Keratinocyte (primary cell): Measurements from ENCODE around the gene ZC3H4.

Source experiments
- EZH2 ChIP-seq: IDR thresholded peaks from one replicate; pipeline ENCODE4 v1.6.1; 2012; ENCODE audit warnings: inconsistent platforms, mild to moderate bottlenecking, low read length, moderate library complexity
- TF ChIP-seq, protein P1 (sequence below), 3 experiments: IDR thresholded peaks in 1 of 3; conservative IDR thresholded peaks in 1 of 3; optimal IDR thresholded peaks in 1 of 3; 2 replicates in 2 of 3; 3 replicates in 1 of 3; pipeline versions ENCODE3 to v1.5.1; 2011; ENCODE audit warnings: low read length in 3 of 3, mild to moderate bottlenecking in 3 of 3, moderate library complexity in 2 of 3, control low read depth in 1 of 3, inconsistent platforms in 1 of 3; ENCODE audit not compliant: insufficient read depth in 2 of 3; ENCODE audit errors: extremely low read depth in 1 of 3

DNA sequence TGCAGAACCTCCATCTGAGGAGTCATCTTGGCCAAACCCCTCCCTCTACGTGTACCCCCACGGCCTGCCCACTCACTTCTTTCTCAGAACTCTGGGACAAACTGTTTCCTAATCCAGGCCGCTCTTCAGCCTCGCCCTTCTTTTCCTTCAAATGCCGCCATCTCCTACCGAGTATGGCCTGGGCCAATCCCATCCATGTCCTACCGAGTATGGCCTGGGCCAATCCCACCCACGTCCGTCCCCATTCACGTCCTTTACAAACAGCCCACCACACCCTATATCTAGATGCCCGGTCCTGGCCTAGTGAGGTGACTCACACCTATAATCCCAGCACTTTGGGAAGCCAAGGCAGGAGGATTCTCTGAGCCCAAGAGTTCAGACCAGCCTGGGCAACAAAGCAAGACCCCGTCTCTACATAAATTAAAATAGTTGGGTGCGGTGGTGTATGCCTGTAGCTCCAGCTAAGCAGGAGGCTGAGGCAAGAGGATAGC, 66.3 kb downstream of the ZC3H4 start:
- TF ChIP-seq, protein P1, sequence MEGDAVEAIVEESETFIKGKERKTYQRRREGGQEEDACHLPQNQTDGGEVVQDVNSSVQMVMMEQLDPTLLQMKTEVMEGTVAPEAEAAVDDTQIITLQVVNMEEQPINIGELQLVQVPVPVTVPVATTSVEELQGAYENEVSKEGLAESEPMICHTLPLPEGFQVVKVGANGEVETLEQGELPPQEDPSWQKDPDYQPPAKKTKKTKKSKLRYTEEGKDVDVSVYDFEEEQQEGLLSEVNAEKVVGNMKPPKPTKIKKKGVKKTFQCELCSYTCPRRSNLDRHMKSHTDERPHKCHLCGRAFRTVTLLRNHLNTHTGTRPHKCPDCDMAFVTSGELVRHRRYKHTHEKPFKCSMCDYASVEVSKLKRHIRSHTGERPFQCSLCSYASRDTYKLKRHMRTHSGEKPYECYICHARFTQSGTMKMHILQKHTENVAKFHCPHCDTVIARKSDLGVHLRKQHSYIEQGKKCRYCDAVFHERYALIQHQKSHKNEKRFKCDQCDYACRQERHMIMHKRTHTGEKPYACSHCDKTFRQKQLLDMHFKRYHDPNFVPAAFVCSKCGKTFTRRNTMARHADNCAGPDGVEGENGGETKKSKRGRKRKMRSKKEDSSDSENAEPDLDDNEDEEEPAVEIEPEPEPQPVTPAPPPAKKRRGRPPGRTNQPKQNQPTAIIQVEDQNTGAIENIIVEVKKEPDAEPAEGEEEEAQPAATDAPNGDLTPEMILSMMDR (optimal IDR thresholded peaks at IDR 0.05 in 1 of 3, IDR thresholded peaks at IDR 0.05 in 1 of 3, conservative IDR thresholded peaks at IDR 0.05 in 1 of 3; ENCODE audit: extremely low read depth in 1 of 3, insufficient read depth in 2 of 3, low read length in 3 of 3) = no peak
- no peak for TF ChIP-seq EZH2
